Endothelial cell (in vitro differentiated cells): ENCODE data around the gene TMEM184A. TPM values are rescaled to one million over a fixed set of nuclear protein-coding genes. Genes with fewer than 3 reads are reported as not detected.

Experiments
- DNase-seq: peaks from one replicate; pipeline ENCODE4 v3.0.0; 2021; ENCODE audit warnings: low spot score
- H3K27ac Mint-ChIP-seq: one replicate; pipeline ENCODE4 v1.8.0; 2021; ENCODE audit warnings: mixed read lengths, inconsistent platforms; ENCODE audit not compliant: unreplicated experiment
- H3K27me3 Mint-ChIP-seq: one replicate; pipeline ENCODE4 v1.8.0; 2021; ENCODE audit warnings: mild to moderate bottlenecking, moderate library complexity, mixed read lengths, inconsistent platforms; ENCODE audit not compliant: unreplicated experiment
- H3K36me3 Mint-ChIP-seq: one replicate; pipeline ENCODE4 v1.8.0; 2021; ENCODE audit warnings: mild to moderate bottlenecking, low read depth, mixed read lengths, inconsistent platforms; ENCODE audit not compliant: unreplicated experiment
- H3K4me1 Mint-ChIP-seq: one replicate; pipeline ENCODE4 v1.8.0; 2021; ENCODE audit warnings: mild to moderate bottlenecking, mixed read lengths, inconsistent platforms; ENCODE audit not compliant: unreplicated experiment
- H3K4me3 Mint-ChIP-seq: one replicate; pipeline ENCODE4 v1.8.0; 2021; ENCODE audit warnings: mild to moderate bottlenecking, mixed read lengths, inconsistent platforms; ENCODE audit not compliant: unreplicated experiment
- H3K9me3 Mint-ChIP-seq: one replicate; pipeline ENCODE4 v1.8.0; 2021; ENCODE audit warnings: mixed read lengths, inconsistent platforms; ENCODE audit not compliant: unreplicated experiment
- CTCF ChIP-seq: fragments of 200-600 bp; sonication (generic); IDR thresholded peaks from one replicate; pipeline ENCODE4 v1.5.0; 2021; ENCODE audit warnings: antibody characterized with exemption; ENCODE audit not compliant: unreplicated experiment
- total RNA-seq: library from RNA; stranded (reverse); fragmentation: NEBNext Ultra II Directional; extraction: Animal tissue kit (Norgen Biotek cat#: 25700); gene quantifications from one replicate; pipeline ENCODE4 v1.2.1, GENCODE V29; 2021; ENCODE audit not compliant: unreplicated experiment

TMEM184A gene
- total RNA-seq, 1 donor from 2014 or later = 0.21 TPM

GRCh38 chr7:1547777-1548437 lies 8.1 kb downstream of the TMEM184A start:
- Mint-ChIP-seq H3K36me3 (no peaks in the 10 kb centered on the region), H3K27ac (no peak overlapping the region), H3K9me3 (no peaks in the 10 kb centered on the region), H3K4me3 (no peak overlapping the region), H3K4me1 (no peaks in the 10 kb centered on the region), H3K27me3 (no peaks in the 10 kb centered on the region)
- no peak for TF ChIP-seq CTCF
- no peak for DNase-seq

GRCh38 chr7:1546909-1547776 lies 8.9 kb downstream of the TMEM184A start:
- no peak for TF ChIP-seq CTCF
- Mint-ChIP-seq H3K4me3 (no peak overlapping the region), H3K27ac (no peak overlapping the region), H3K36me3 (no peaks in the 10 kb centered on the region), H3K9me3 (no peaks in the 10 kb centered on the region), H3K4me1 (no peaks in the 10 kb centered on the region), H3K27me3 (peaks cover 1% of the 10 kb centered on the region)
- no peak for DNase-seq

- peaks cover 1% of the 10 kb centered on the region for H3K27me3 Mint-ChIP-seq
- no peaks in the 10 kb centered on the region for H3K4me1 Mint-ChIP-seq
- no peak for TF ChIP-seq CTCF
- H3K4me3 Mint-ChIP-seq = no peak overlapping the region
- no peak overlapping the region for H3K27ac Mint-ChIP-seq
- no peaks in the 10 kb centered on the region for H3K36me3 Mint-ChIP-seq
- H3K9me3 Mint-ChIP-seq = no peaks in the 10 kb centered on the region
- DNase-seq = no peak
Measured at GRCh38 chr7:1546274-1546908, 9.6 kb downstream of the TMEM184A start.

GRCh38 chr7:1545417-1546246 lies 10.4 kb downstream of the TMEM184A start:
- Mint-ChIP-seq H3K27me3 (peaks cover 1% of the 10 kb centered on the region), H3K36me3 (no peaks in the 10 kb centered on the region)
- no peak for TF ChIP-seq CTCF

More at GRCh38 chr7:1545417-1546246, 10.4 kb downstream of the TMEM184A start:
- Mint-ChIP-seq H3K4me1 (no peaks in the 10 kb centered on the region), H3K9me3 (no peaks in the 10 kb centered on the region), H3K4me3 (no peak overlapping the region), H3K27ac (no peak overlapping the region)
- no peak for DNase-seq
